SU-DHL-6 (cell line): ENCODE measurements around the gene MYH15.

ENCODE experiments used
- H2AFZ ChIP-seq: fragments of 200-600 bp; sonication (generic); 2 replicates; pipeline ENCODE4 v1.6.1; 2014; ENCODE audit warnings: low read depth, mild to moderate bottlenecking, moderate library complexity, mixed read lengths, antibody characterized with exemption, low read length; ENCODE audit not compliant: severe bottlenecking
- H3F3A ChIP-seq: fragments of 200-600 bp; shearing (Covaris generic); 2 replicates; pipeline ENCODE4 v1.6.0; 2016; ENCODE audit warnings: antibody characterized with exemption, mild to moderate bottlenecking; ENCODE audit not compliant: insufficient read depth
- H3K27ac ChIP-seq: fragments of 200-600 bp; sonication (generic); 2 replicates; pipeline ENCODE4 v1.5.1; 2016; ENCODE audit warnings: low read depth, mild to moderate bottlenecking, low read length, moderate library complexity, mixed read lengths
- H3K27me3 ChIP-seq: fragments of 200-600 bp; sonication (generic), shearing (Covaris generic); 2 replicates; pipeline ENCODE4 v1.6.0; 2014; ENCODE audit warnings: mild to moderate bottlenecking, low read length
- H3K36me3 ChIP-seq: fragments of 200-600 bp; sonication (generic); 2 replicates; pipeline ENCODE4 v1.6.1; 2014; ENCODE audit warnings: mild to moderate bottlenecking, low read length, mixed read lengths
- H3K4me2 ChIP-seq: fragments of 300-600, 200-600 bp; shearing (Covaris generic), sonication (generic); 2 replicates; pipeline ENCODE4 v1.6.0; 2014; ENCODE audit warnings: low read length, low read depth, mild to moderate bottlenecking; ENCODE audit not compliant: poor library complexity, severe bottlenecking
- H3K4me3 ChIP-seq: fragments of 200-600 bp; sonication (generic); 2 replicates; pipeline ENCODE4 v1.5.1; 2014; ENCODE audit warnings: antibody characterized with exemption, low read length, mild to moderate bottlenecking, mixed read lengths; ENCODE audit not compliant: insufficient read depth, poor library complexity, severe bottlenecking
- H3K79me2 ChIP-seq: fragments of 200-600 bp; sonication (generic); 2 replicates; pipeline ENCODE4 v1.6.1; 2014; ENCODE audit warnings: mild to moderate bottlenecking, low read length, moderate library complexity; ENCODE audit not compliant: insufficient read depth
- H3K9ac ChIP-seq: fragments of 200-600 bp; sonication (generic); 2 replicates; pipeline ENCODE4 v1.7.0; 2014; ENCODE audit warnings: mild to moderate bottlenecking, low read length
- H3K9me2 ChIP-seq: fragments of 200-600 bp; sonication (generic); replicated peaks from 2 replicates; pipeline ENCODE4 v1.6.1; 2014; ENCODE audit warnings: low read length; ENCODE audit not compliant: insufficient read depth
- H3K9me3 ChIP-seq: fragments of 200-600 bp; sonication (generic); 2 replicates; pipeline ENCODE4 v1.6.1; 2014; ENCODE audit warnings: low read length, mixed read lengths; ENCODE audit not compliant: insufficient read depth
- H4K20me1 ChIP-seq: fragments of 200-600 bp; sonication (generic); 2 replicates; pipeline ENCODE4 v1.6.1; 2014; ENCODE audit warnings: low read depth, mild to moderate bottlenecking, antibody characterized with exemption, low read length, moderate library complexity, mixed read lengths
- EZH2phosphoT487 ChIP-seq: fragments of 200-600 bp; sonication (generic), shearing (Covaris generic); conservative IDR thresholded peaks from 2 replicates; pipeline ENCODE4 v1.6.1; 2018; ENCODE audit warnings: mild to moderate bottlenecking, antibody characterized with exemption, low read length, moderate library complexity, mixed read lengths
- TF ChIP-seq, protein P1 (sequence below): fragments of 200-600 bp; sonication (generic); IDR thresholded peaks from one replicate; pipeline ENCODE4 v1.5.1; 2017; ENCODE audit warnings: antibody characterized with exemption, mild to moderate bottlenecking, low read length, moderate library complexity; ENCODE audit not compliant: insufficient read depth, poor library complexity, severe bottlenecking

MYH15 gene

DNA sequence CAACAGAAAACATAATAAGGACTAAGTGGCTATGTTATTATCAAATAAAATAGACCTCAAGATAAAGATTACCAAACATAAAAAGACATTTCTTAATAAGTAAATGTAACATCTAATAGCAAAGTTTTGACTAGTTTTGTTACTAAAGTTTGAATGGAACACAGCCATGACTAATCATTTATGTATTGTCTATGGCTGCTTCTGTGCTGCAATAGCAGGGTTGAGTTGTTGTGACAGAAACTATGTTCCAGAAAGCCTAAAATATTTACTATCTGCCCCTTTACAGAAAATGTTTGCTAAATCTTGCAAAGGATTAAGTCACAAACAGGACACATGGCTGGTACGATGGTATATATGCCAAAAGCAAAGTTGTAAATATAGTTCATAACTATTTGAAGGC is 37.9 kb upstream of the MYH15 start:
- H3K36me3 ChIP-seq, result peaks cover 80% of the 10 kb centered on the region
- no peaks in the 10 kb centered on the region for H4K20me1 ChIP-seq
- no peaks in the 10 kb centered on the region for H3K79me2 ChIP-seq
- no peak overlapping the region for H3K27ac ChIP-seq
- H3K9ac ChIP-seq, result no peak overlapping the region
- no peaks in the 10 kb centered on the region for H3K9me3 ChIP-seq
- H3K4me3 ChIP-seq, result no peak overlapping the region
- H3F3A ChIP-seq, result peaks cover 6% of the 10 kb centered on the region; the same call in 1 of the 2 replicates
- no peak overlapping the region for H3K4me2 ChIP-seq
- H2AFZ ChIP-seq, result no peak overlapping the region
- H3K27me3 ChIP-seq, result no peaks in the 10 kb centered on the region
- H3K9me2 ChIP-seq, result no peaks in the 10 kb centered on the region
- no peak for TF ChIP-seq EZH2phosphoT487
- TF ChIP-seq, protein P1, sequence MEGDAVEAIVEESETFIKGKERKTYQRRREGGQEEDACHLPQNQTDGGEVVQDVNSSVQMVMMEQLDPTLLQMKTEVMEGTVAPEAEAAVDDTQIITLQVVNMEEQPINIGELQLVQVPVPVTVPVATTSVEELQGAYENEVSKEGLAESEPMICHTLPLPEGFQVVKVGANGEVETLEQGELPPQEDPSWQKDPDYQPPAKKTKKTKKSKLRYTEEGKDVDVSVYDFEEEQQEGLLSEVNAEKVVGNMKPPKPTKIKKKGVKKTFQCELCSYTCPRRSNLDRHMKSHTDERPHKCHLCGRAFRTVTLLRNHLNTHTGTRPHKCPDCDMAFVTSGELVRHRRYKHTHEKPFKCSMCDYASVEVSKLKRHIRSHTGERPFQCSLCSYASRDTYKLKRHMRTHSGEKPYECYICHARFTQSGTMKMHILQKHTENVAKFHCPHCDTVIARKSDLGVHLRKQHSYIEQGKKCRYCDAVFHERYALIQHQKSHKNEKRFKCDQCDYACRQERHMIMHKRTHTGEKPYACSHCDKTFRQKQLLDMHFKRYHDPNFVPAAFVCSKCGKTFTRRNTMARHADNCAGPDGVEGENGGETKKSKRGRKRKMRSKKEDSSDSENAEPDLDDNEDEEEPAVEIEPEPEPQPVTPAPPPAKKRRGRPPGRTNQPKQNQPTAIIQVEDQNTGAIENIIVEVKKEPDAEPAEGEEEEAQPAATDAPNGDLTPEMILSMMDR, result no peak

DNA sequence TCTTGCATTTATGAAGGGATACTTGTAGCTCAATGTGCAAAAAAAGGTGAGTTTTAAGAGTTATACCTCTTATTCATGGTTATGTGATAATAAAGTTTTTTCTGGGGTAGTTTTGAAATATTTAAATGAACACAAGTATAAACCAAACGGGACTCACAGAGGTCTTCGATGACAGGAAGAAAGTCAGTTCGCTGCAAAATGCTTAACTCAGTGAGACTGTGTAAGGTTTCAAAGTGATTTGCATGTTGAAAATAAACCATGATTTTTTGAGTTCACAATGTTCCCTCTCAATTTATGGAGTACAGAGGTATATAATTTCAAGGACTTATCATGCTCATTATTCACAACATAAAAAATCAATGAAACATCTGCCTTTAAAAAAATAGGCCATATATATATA is 36.3 kb upstream of the MYH15 start:
- Histone ChIP-seq H4K20me1 (no peaks in the 10 kb centered on the region), H3K27ac (no peak overlapping the region), H3K4me3 (no peak overlapping the region), H3K9me3 (no peaks in the 10 kb centered on the region), H3K79me2 (no peaks in the 10 kb centered on the region), H2AFZ (no peak overlapping the region), H3K36me3 (peaks cover 73% of the 10 kb centered on the region), H3K9ac (no peak overlapping the region), H3K27me3 (no peaks in the 10 kb centered on the region), H3K9me2 (no peaks in the 10 kb centered on the region), H3K4me2 (no peak overlapping the region), H3F3A (peaks cover 6% of the 10 kb centered on the region; the same call in 1 of the 2 replicates)
- TF ChIP-seq, protein P1, result no peak
- no peak for TF ChIP-seq EZH2phosphoT487

DNA sequence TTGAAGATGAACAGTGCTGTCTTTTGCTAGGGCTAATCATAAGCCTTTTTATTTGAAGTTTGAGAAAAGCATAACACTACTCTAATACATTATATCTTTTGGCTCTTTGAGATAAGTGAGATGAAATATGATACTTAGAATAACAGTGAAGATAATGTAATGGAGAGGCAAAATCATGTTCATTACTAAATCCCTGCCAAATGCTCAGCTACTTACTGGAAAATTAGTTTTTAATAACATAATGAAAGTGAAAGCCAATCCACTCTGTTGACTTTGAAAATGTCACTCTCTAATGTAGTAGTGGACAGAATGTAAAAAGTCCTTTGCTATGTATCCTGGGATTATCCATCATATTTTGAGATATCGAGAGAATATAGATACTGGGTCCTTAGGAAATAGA is 35.9 kb upstream of the MYH15 start:
- H3K9ac ChIP-seq, result no peak overlapping the region
- no peak overlapping the region for H3K4me3 ChIP-seq
- no peaks in the 10 kb centered on the region for H3K9me2 ChIP-seq
- H4K20me1 ChIP-seq, result no peaks in the 10 kb centered on the region
- no peaks in the 10 kb centered on the region for H3K9me3 ChIP-seq
- H3K27me3 ChIP-seq, result no peaks in the 10 kb centered on the region
- H3K36me3 ChIP-seq, result peaks cover 68% of the 10 kb centered on the region
- H2AFZ ChIP-seq, result no peak overlapping the region
- TF ChIP-seq, protein P1, result no peak
- TF ChIP-seq EZH2phosphoT487, result no peak
- H3K27ac ChIP-seq, result no peak overlapping the region
- H3K4me2 ChIP-seq, result no peak overlapping the region
- H3F3A ChIP-seq, result peaks cover 6% of the 10 kb centered on the region; the same call in 1 of the 2 replicates
- no peaks in the 10 kb centered on the region for H3K79me2 ChIP-seq
